Smooth muscle cell (in vitro differentiated cells): ENCODE measurements around the gene ZNF473. TPM values are rescaled to one million over a fixed set of nuclear protein-coding genes. Genes with fewer than 3 reads are reported as not detected.

ENCODE experiments used
- DNase-seq: peaks from one replicate; lab custom pipeline; 2025; ENCODE audit not compliant: unreplicated experiment; lab: John Stamatoyannopoulos, UW
- H2AFZ ChIP-seq: fragments of 200-600 bp; sonication (generic); 2 replicates; pipeline ENCODE4 v1.6.0; 2016; ENCODE audit warnings: antibody characterized with exemption, low read depth, mild to moderate bottlenecking
- H3F3A ChIP-seq: fragments of 200-600 bp; sonication (generic); 2 replicates; pipeline ENCODE4 v1.6.0; 2017; ENCODE audit warnings: antibody characterized with exemption, low read depth
- H3K27ac ChIP-seq: fragments of 200-600 bp; sonication (generic); 2 replicates; pipeline ENCODE4 v1.5.1; 2016; ENCODE audit warnings: low read depth, mild to moderate bottlenecking
- H3K27me3 ChIP-seq: fragments of 200-600 bp; sonication (generic); 2 replicates; pipeline ENCODE4 v1.6.1; 2016; ENCODE audit warnings: low read depth, mild to moderate bottlenecking
- H3K36me3 ChIP-seq: fragments of 200-600 bp; sonication (generic); 2 replicates; pipeline ENCODE4 v1.5.1; 2016; ENCODE audit warnings: low read depth
- H3K4me1 ChIP-seq: fragments of 200-600 bp; sonication (generic); 2 replicates; pipeline ENCODE4 v1.5.1; 2016; ENCODE audit warnings: low read depth
- H3K4me2 ChIP-seq: fragments of 200-600 bp; sonication (generic); 2 replicates; pipeline ENCODE4 v1.6.0; 2016; ENCODE audit warnings: mild to moderate bottlenecking
- H3K4me3 ChIP-seq: fragments of 200-600 bp; sonication (generic); 2 replicates; pipeline ENCODE4 v1.5.1; 2016; ENCODE audit warnings: mild to moderate bottlenecking
- H3K79me2 ChIP-seq: fragments of 200-600 bp; sonication (generic); 2 replicates; pipeline ENCODE4 v1.6.0; 2016; ENCODE audit warnings: low read depth, mild to moderate bottlenecking
- H3K9ac ChIP-seq: fragments of 200-600 bp; sonication (generic); 2 replicates; pipeline ENCODE4 v1.6.0; 2016; ENCODE audit warnings: low read depth
- H3K9me3 ChIP-seq: fragments of 200-600 bp; sonication (generic); replicated peaks from 2 replicates; pipeline ENCODE4 v1.5.1; 2016; ENCODE audit warnings: low read depth
- H4K20me1 ChIP-seq: fragments of 200-600 bp; sonication (generic); 2 replicates; pipeline ENCODE4 v1.6.0; 2016; ENCODE audit warnings: low read depth
- WGBS: methylation state at CpG from one replicate; pipeline ENCODE4 v1.1.7; 2016; ENCODE audit warnings: low lambda C conversion rate; 5-methylcytosine and 5-hydroxymethylcytosine counted together
- polyA plus RNA-seq: library from polyadenylated mRNA; unstranded; fragments of >200 nt; fragmentation: Nextera tagmentation; extraction: Ambion mirVana; gene quantifications from 2 replicates; pipeline ENCODE4 v1.2.1, GENCODE V29; 2016
- total RNA-seq: library from RNA; depleted of rRNA; stranded (reverse); fragments of >200 nt; gene quantifications from 2 replicates; pipeline ENCODE4 v1.2.3, GENCODE V29; 2014
- TF ChIP-seq, protein P1 (sequence below): fragments of 200-600 bp; sonication (generic); IDR thresholded peaks from 2 replicates; pipeline ENCODE4 v1.5.1; 2017; ENCODE audit warnings: borderline replicate concordance, mild to moderate bottlenecking, antibody characterized with exemption; ENCODE audit not compliant: insufficient read depth, poor library complexity, severe bottlenecking

Gene ZNF473
- total and polyA plus RNA-seq, 2 experiments from 2014 or later, result 7.9 to 8.1 TPM

DNA sequence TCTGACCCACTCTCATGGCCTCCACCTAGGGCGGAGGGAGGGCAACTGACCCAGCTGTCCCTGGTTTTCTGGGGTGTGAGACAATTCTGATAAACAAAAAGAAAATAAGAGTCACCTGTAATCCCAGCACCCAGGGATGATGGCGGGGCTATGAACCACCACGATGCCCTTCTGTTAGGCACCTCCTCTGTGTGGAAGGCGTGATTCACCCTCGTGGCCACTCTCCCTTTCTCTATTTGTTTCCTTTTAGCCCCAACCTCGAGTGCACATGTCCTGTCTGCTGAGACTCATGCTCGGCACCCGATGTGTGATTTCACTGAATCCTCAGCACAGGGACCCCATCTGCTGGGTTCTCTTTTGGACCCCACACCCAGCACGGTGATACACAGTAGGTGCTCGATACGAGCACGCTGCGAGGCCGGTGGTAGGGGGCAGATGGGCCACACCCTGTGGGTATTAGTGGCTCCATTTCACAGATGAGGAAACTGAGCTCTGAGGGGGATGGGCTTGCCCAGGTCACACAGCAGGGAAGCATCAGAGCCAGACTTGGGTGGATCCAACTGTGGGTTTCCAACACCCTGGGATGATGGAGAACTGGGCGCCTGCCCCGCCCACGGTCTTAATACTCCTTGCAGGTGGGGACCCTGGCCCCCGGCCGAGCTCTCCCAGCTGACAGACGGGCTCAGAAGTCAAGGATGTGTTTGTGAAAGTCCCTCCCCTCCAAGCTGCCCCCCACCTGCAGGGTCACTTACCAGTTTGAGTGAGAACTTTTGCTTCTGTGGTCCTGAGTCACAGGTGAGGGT, 25.6 kb upstream of the ZNF473 start:
- H3K4me3 ChIP-seq, result no peak overlapping the region
- WGBS, result 96% methylated on average over 20 of the region's 20 CpGs
- H3K36me3 ChIP-seq, result no peaks in the 10 kb centered on the region
- H3K4me2 ChIP-seq, result no peak overlapping the region
- peaks cover 52% of the 10 kb centered on the region for H4K20me1 ChIP-seq
- no peak overlapping the region for H3K27ac ChIP-seq
- H3K27me3 ChIP-seq, result no peaks in the 10 kb centered on the region
- no peak overlapping the region for H3K9ac ChIP-seq
- no peak overlapping the region for H2AFZ ChIP-seq
- H3K79me2 ChIP-seq, result no peaks in the 10 kb centered on the region
- TF ChIP-seq, protein P1, sequence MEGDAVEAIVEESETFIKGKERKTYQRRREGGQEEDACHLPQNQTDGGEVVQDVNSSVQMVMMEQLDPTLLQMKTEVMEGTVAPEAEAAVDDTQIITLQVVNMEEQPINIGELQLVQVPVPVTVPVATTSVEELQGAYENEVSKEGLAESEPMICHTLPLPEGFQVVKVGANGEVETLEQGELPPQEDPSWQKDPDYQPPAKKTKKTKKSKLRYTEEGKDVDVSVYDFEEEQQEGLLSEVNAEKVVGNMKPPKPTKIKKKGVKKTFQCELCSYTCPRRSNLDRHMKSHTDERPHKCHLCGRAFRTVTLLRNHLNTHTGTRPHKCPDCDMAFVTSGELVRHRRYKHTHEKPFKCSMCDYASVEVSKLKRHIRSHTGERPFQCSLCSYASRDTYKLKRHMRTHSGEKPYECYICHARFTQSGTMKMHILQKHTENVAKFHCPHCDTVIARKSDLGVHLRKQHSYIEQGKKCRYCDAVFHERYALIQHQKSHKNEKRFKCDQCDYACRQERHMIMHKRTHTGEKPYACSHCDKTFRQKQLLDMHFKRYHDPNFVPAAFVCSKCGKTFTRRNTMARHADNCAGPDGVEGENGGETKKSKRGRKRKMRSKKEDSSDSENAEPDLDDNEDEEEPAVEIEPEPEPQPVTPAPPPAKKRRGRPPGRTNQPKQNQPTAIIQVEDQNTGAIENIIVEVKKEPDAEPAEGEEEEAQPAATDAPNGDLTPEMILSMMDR, result no peak
- H3K4me1 ChIP-seq, result peaks cover 4% of the 10 kb centered on the region
- H3F3A ChIP-seq, result no peaks in the 10 kb centered on the region
- DNase-seq, result no peak
- H3K9me3 ChIP-seq, result no peaks in the 10 kb centered on the region

DNA sequence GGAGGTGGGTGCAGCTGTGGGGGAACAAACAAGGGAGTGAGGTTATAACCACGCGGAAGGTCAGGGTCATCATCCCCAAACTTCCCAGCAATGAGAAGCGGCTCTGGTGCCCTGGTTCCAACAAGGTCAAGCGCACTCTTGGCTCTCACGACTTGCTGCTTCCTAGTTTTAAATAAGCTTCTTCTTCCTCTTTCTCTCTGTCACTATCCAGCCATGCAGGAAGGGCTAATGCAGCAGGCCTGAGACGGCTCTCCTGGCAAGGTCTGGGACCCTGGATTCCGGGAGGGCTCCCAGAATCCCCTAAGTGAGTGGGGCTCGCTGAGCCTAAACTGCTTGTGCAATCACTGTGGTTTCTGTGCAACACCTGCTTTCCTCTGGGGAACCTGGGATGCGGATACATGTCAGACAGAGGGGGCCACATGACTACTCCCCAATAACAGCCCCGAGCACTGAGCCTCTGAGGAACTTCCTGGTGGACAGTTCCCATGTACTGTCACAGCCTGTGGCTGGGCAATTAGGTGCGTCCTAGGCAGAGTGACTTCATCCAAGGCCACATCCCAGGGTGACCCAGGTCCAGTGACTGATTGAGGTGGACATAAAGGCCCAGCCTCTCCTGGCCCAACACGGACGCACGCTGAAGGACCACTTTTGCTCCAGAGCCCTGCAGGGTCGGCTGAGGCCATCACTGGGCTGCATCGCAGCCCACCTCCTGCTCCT, 24.8 kb upstream of the ZNF473 start:
- H3K4me2 ChIP-seq, result no peak overlapping the region
- 94% methylated on average over 16 of the region's 16 CpGs for WGBS
- H3K4me3 ChIP-seq, result no peak overlapping the region
- peaks cover 4% of the 10 kb centered on the region for H3K4me1 ChIP-seq
- no peaks in the 10 kb centered on the region for H3K9me3 ChIP-seq
- H3K36me3 ChIP-seq, result no peaks in the 10 kb centered on the region
- H3K27me3 ChIP-seq, result no peaks in the 10 kb centered on the region
- H3F3A ChIP-seq, result no peaks in the 10 kb centered on the region
- no peaks in the 10 kb centered on the region for H3K79me2 ChIP-seq
- TF ChIP-seq, protein P1, result no peak
- peaks cover 57% of the 10 kb centered on the region for H4K20me1 ChIP-seq
- H3K9ac ChIP-seq, result no peak overlapping the region
- H2AFZ ChIP-seq, result no peak overlapping the region
- DNase-seq, result no peak
- no peak overlapping the region for H3K27ac ChIP-seq

DNA sequence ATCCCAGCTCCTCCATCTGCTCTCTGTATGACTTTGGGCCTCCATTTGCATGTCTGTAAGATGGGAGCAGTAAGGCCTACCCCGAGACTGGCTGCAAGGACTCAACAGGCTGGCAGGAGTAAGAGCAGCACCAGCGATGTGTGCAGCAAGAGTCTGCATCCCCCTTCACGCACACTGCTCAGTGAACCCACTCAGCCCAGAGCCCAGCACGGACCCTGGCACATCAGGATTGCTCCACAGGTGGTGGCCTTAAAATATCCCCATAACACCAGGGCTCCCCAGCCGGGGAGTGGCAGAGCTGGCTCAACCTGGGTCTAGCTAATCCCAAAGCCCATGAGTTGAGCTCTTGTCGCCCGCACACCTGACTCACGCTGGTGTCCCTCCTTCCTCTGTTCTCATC, 24.0 kb upstream of the ZNF473 start:
- no peak overlapping the region for H3K9ac ChIP-seq
- H3K27ac ChIP-seq, result no peak overlapping the region
- no peak overlapping the region for H2AFZ ChIP-seq
- no peaks in the 10 kb centered on the region for H3K36me3 ChIP-seq
- no peaks in the 10 kb centered on the region for H3K27me3 ChIP-seq
- peaks cover 57% of the 10 kb centered on the region for H4K20me1 ChIP-seq
- no peaks in the 10 kb centered on the region for H3K79me2 ChIP-seq
- WGBS, result 95% methylated on average over 8 of the region's 8 CpGs
- H3K4me1 ChIP-seq, result peaks cover 4% of the 10 kb centered on the region
- H3K9me3 ChIP-seq, result no peaks in the 10 kb centered on the region
- H3F3A ChIP-seq, result no peaks in the 10 kb centered on the region
- no peak overlapping the region for H3K4me2 ChIP-seq
- TF ChIP-seq, protein P1, result no peak
- no peak for DNase-seq
- H3K4me3 ChIP-seq, result no peak overlapping the region
